ENCODE measurements around the gene CGB8.

DNA sequence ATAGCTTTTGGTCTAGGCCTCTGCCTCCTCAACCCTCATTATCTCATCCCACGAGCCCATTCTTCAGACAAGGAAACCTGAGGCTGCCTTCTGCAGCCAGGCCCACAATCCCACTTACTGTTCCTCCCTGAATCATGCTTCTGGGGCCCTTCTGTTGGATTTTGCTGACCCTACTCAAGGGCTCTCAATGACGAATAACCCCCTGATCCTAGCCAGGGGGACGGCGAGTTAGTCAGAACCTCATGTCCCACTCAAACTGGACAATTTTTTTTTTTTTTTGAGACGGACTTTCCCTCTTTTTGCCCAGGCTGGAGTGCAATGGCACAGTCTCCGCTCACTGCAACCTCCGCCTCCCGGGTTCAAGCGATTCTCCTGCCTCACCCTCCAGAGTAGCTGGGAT, 26.8 kb downstream of the CGB8 start:
- TF ChIP-seq, protein P1, sequence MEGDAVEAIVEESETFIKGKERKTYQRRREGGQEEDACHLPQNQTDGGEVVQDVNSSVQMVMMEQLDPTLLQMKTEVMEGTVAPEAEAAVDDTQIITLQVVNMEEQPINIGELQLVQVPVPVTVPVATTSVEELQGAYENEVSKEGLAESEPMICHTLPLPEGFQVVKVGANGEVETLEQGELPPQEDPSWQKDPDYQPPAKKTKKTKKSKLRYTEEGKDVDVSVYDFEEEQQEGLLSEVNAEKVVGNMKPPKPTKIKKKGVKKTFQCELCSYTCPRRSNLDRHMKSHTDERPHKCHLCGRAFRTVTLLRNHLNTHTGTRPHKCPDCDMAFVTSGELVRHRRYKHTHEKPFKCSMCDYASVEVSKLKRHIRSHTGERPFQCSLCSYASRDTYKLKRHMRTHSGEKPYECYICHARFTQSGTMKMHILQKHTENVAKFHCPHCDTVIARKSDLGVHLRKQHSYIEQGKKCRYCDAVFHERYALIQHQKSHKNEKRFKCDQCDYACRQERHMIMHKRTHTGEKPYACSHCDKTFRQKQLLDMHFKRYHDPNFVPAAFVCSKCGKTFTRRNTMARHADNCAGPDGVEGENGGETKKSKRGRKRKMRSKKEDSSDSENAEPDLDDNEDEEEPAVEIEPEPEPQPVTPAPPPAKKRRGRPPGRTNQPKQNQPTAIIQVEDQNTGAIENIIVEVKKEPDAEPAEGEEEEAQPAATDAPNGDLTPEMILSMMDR (IDR thresholded peaks at IDR 0.05) = no peak
- no peak for TF ChIP-seq POLR2A (IDR thresholded peaks at IDR 0.05)

Data from body of pancreas (tissue), 4 donors.